Measurements from ENCODE around the gene C19orf73. TPM values are rescaled to one million over a fixed set of nuclear protein-coding genes. Genes with fewer than 3 reads are reported as not detected.

C19orf73 gene
- total RNA-seq, 1 donor from 2014 or later, result 1.4 TPM

GRCh38 chr19:49145573-49146407, 26.8 kb upstream of the C19orf73 start:
- DNase-seq, result peak; percentile 82
- no peaks in the 10 kb centered on the region for H3K36me3 ChIP-seq
- H3K27ac ChIP-seq, result no peak overlapping the region
- peak overlapping the region; percentile 17 for H3K4me3 ChIP-seq
- peak; percentile 94 for TF ChIP-seq CTCF (IDR thresholded peaks at IDR 0.05)
- intact Hi-C loops (cut with DNase I), result no loop called here
- H3K27me3 ChIP-seq (ENCODE audit: low read depth), result no peaks in the 10 kb centered on the region
- peaks cover 54% of the 10 kb centered on the region for H3K4me1 ChIP-seq
- no peaks in the 10 kb centered on the region for H3K9me3 ChIP-seq
- ATAC-seq, result peak; percentile 28 to 48

- H3K9me3 ChIP-seq, result no peaks in the 10 kb centered on the region
- intact Hi-C loops (cut with DNase I), result no loop called here
- no peaks in the 10 kb centered on the region for H3K36me3 ChIP-seq
- H3K4me3 ChIP-seq, result peak overlapping the region; percentile 54
- H3K27ac ChIP-seq, result no peak overlapping the region
- no peaks in the 10 kb centered on the region for H3K27me3 ChIP-seq (ENCODE audit: low read depth)
- H3K4me1 ChIP-seq, result peaks cover 25% of the 10 kb centered on the region
- no peak for TF ChIP-seq CTCF (IDR thresholded peaks at IDR 0.05)
- ATAC-seq (peak; percentile 97 to 98), DNase-seq (peak; percentile 91)
These were observed 24.0 kb upstream of the C19orf73 start for GRCh38 chr19:49142866-49143335.

- Histone ChIP-seq H3K4me3 (no peak overlapping the region), H3K4me1 (peaks cover 21% of the 10 kb centered on the region), H3K9me3 (no peaks in the 10 kb centered on the region), H3K27me3 (ENCODE audit: low read depth) (no peaks in the 10 kb centered on the region), H3K27ac (no peak overlapping the region), H3K36me3 (no peaks in the 10 kb centered on the region)
- no peak for TF ChIP-seq CTCF (IDR thresholded peaks at IDR 0.05)
- ATAC-seq (no peak), DNase-seq (no peak)
- intact Hi-C loops (cut with DNase I), result no loop called here
These were observed 22.4 kb upstream of the C19orf73 start for GRCh38 chr19:49141352-49141751.

GRCh38 chr19:49140951-49141350, 22.0 kb upstream of the C19orf73 start:
- Histone ChIP-seq H3K4me1 (peaks cover 17% of the 10 kb centered on the region), H3K9me3 (no peaks in the 10 kb centered on the region), H3K27me3 (ENCODE audit: low read depth) (no peaks in the 10 kb centered on the region), H3K36me3 (no peaks in the 10 kb centered on the region), H3K4me3 (no peak overlapping the region), H3K27ac (no peak overlapping the region)
- no peak for TF ChIP-seq CTCF (IDR thresholded peaks at IDR 0.05)
- DNase-seq (no peak), ATAC-seq (no peak)
- intact Hi-C loops (cut with DNase I), result no loop called here

GRCh38 chr19:49136771-49137171, 17.8 kb upstream of the C19orf73 start:
- H3K4me3 ChIP-seq, result no peak overlapping the region
- intact Hi-C loops (cut with DNase I), result no loop called here
- TF ChIP-seq CTCF (IDR thresholded peaks at IDR 0.05), result no peak
- no peak overlapping the region for H3K27ac ChIP-seq
- no peaks in the 10 kb centered on the region for H3K27me3 ChIP-seq (ENCODE audit: low read depth)
- H3K36me3 ChIP-seq, result no peaks in the 10 kb centered on the region
- no peaks in the 10 kb centered on the region for H3K9me3 ChIP-seq
- ATAC-seq (peak; percentile 12 to 25), DNase-seq (no peak)
- H3K4me1 ChIP-seq, result peaks cover 13% of the 10 kb centered on the region
